SK-N-SH (cell line): ENCODE results near the gene RLF. TPM values are rescaled to one million over a fixed set of nuclear protein-coding genes. Genes with fewer than 3 reads are reported as not detected.

Experiments
- CTCF ChIA-PET: fragments of 300-600, 350-600 bp; formaldehyde crosslinking; extraction: SDS; loops from one replicate; lab custom pipeline; 2021; lab: Yijun Ruan, JAX
- POLR2A ChIA-PET: fragments of 350-600 bp; sonication (Branson Sonifier 250); formaldehyde crosslinking; extraction: SDS; loops from one replicate; lab custom pipeline; 2020; ENCODE audit warnings: antibody characterized with exemption, inconsistent platforms; lab: Yijun Ruan, JAX
- DNase-seq: peaks from one replicate; pipeline ENCODE4 v3.0.0; 2012
- H2AFZ ChIP-seq: fragments of 200-600 bp; sonication (generic); 2 replicates; pipeline ENCODE4 v1.8.1; 2016; ENCODE audit warnings: antibody characterized with exemption, mild to moderate bottlenecking, low read depth
- H3F3A ChIP-seq: fragments of 200-600 bp; sonication (generic); replicated peaks from 2 replicates; pipeline ENCODE3; 2016; ENCODE audit warnings: antibody characterized with exemption, mild to moderate bottlenecking; ENCODE audit not compliant: insufficient read depth
- H3K27ac ChIP-seq, 2 experiments: fragments of 200-500 bp in 1 of 2; fragments of 200-600 bp in 1 of 2; sonication (Bioruptor generic) in 1 of 2; sonication (generic), shearing (Covaris generic) in 1 of 2; 2 replicates each; pipeline versions ENCODE4 v1.5.1 to v1.6.1; 2014 to 2016; ENCODE audit warnings: low read depth in 2 of 2, inconsistent platforms in 1 of 2, low read length in 1 of 2, mild to moderate bottlenecking in 1 of 2, mixed read lengths in 1 of 2
- H3K27me3 ChIP-seq: fragments of 200-600 bp; sonication (generic), shearing (Covaris generic); 2 replicates; pipeline ENCODE4 v1.6.1; 2016; ENCODE audit warnings: mixed run types; ENCODE audit not compliant: insufficient read depth
- H3K36me3 ChIP-seq, 2 experiments: fragments of 200-500 bp in 1 of 2; fragments of 200-600 bp in 1 of 2; sonication (Bioruptor generic) in 1 of 2; sonication (generic) in 1 of 2; replicated peaks in 1 of 2; 2 replicates each; pipeline versions ENCODE3 to v1.5.1; 2014 to 2016; ENCODE audit warnings: low read length in 1 of 2, mild to moderate bottlenecking in 1 of 2; ENCODE audit not compliant: insufficient read depth in 2 of 2, control insufficient read depth in 1 of 2
- H3K4me1 ChIP-seq, 2 experiments: fragments of 200-500 bp in 1 of 2; fragments of 200-600 bp in 1 of 2; sonication (Bioruptor generic) in 1 of 2; sonication (generic), shearing (Covaris generic) in 1 of 2; 2 replicates each; pipeline versions ENCODE4 v1.5.1 to v1.6.1; 2014 to 2016; ENCODE audit warnings: low read depth in 1 of 2, low read length in 1 of 2, mixed run types in 1 of 2; ENCODE audit not compliant: insufficient read depth in 2 of 2, control insufficient read depth in 1 of 2
- H3K4me2 ChIP-seq: fragments of 200-600 bp; sonication (generic), shearing (Covaris generic); 2 replicates; pipeline ENCODE4 v1.6.1; 2017; ENCODE audit warnings: mixed run types
- H3K4me3 ChIP-seq, 2 experiments: fragments of 200-500 bp in 1 of 2; fragments of 200-600 bp in 1 of 2; sonication (Bioruptor generic) in 1 of 2; sonication (generic), shearing (Covaris generic) in 1 of 2; 2 replicates each; pipeline versions ENCODE4 v1.5.1 to v1.8.1; 2014 to 2016; ENCODE audit warnings: low read depth in 2 of 2, inconsistent platforms in 1 of 2, low read length in 1 of 2, mild to moderate bottlenecking in 1 of 2, mixed read lengths in 1 of 2, moderate library complexity in 1 of 2
- H3K79me2 ChIP-seq: fragments of 200-600 bp; sonication (generic); 2 replicates; pipeline ENCODE4 v1.8.1; 2017; ENCODE audit warnings: mild to moderate bottlenecking; ENCODE audit not compliant: insufficient read depth
- H3K9ac ChIP-seq: fragments of 200-600 bp; sonication (generic); 2 replicates; pipeline ENCODE4 v1.6.1; 2017; ENCODE audit warnings: mixed run types
- H3K9me2 ChIP-seq: fragments of 200-600 bp; sonication (generic); 2 replicates; pipeline ENCODE4 v1.6.1; 2017; ENCODE audit warnings: mixed run types
- H3K9me3 ChIP-seq: fragments of 200-600 bp; sonication (generic); 2 replicates; pipeline ENCODE4 v1.6.1; 2017; ENCODE audit warnings: mixed run types, mild to moderate bottlenecking, moderate library complexity
- H4K20me1 ChIP-seq: fragments of 200-600 bp; sonication (generic); 2 replicates; pipeline ENCODE4 v1.6.1; 2017; ENCODE audit warnings: mild to moderate bottlenecking, mixed run types; ENCODE audit not compliant: insufficient read depth
- ELF1 ChIP-seq: IDR thresholded peaks from 2 replicates; pipeline ENCODE4 v1.4.0; 2012
- EZH2phosphoT487 ChIP-seq: fragments of 200-600 bp; sonication (generic); IDR thresholded peaks from 2 replicates; pipeline ENCODE4 v1.6.1; 2017; ENCODE audit warnings: low read depth, mixed run types, mild to moderate bottlenecking, antibody characterized with exemption, moderate library complexity, borderline replicate concordance
- FOXM1 ChIP-seq: IDR thresholded peaks from 2 replicates; pipeline ENCODE4 v1.4.0; 2012; ENCODE audit warnings: low read depth, mild to moderate bottlenecking
- GABPA ChIP-seq: IDR thresholded peaks from 2 replicates; pipeline ENCODE4 v1.4.0; 2012; ENCODE audit warnings: low read depth, mild to moderate bottlenecking
- GATA2 ChIP-seq: sonication (generic); formaldehyde crosslinking; IDR thresholded peaks from 2 replicates; pipeline ENCODE4 v1.5.0; 2020; ENCODE audit warnings: mild to moderate bottlenecking, missing genetic modification reagents
- JUND ChIP-seq: IDR thresholded peaks from 2 replicates; pipeline ENCODE4 v1.4.0; 2012
- MEF2A ChIP-seq: IDR thresholded peaks from 2 replicates; pipeline ENCODE4 v1.4.0; 2012; ENCODE audit warnings: low read depth, borderline replicate concordance
- NFIC ChIP-seq: IDR thresholded peaks from 2 replicates; pipeline ENCODE4 v1.4.0; 2012; ENCODE audit warnings: borderline replicate concordance
- NRF1 ChIP-seq: IDR thresholded peaks from 2 replicates; pipeline ENCODE4 v1.6.1; 2012; ENCODE audit warnings: low read depth, mild to moderate bottlenecking, low read length
- RFX5 ChIP-seq: IDR thresholded peaks from 2 replicates; pipeline ENCODE4 v1.6.1; 2012; ENCODE audit warnings: mild to moderate bottlenecking, improper control_type of control experiment, low read length
- RXRA ChIP-seq: IDR thresholded peaks from 2 replicates; pipeline ENCODE4 v1.4.0; 2012; ENCODE audit warnings: low read depth, mild to moderate bottlenecking, borderline replicate concordance
- SIN3A ChIP-seq: IDR thresholded peaks from 2 replicates; pipeline ENCODE4 v1.6.1; 2012; ENCODE audit warnings: low read depth, mild to moderate bottlenecking, low read length, moderate library complexity, borderline replicate concordance
- TAF1 ChIP-seq: IDR thresholded peaks from 2 replicates; pipeline ENCODE4 v1.6.1; 2012; ENCODE audit warnings: low read depth, mild to moderate bottlenecking, low read length, moderate library complexity, borderline replicate concordance
- TCF12 ChIP-seq: IDR thresholded peaks from 2 replicates; pipeline ENCODE4 v1.4.0; 2012
- USF1 ChIP-seq: IDR thresholded peaks from 2 replicates; pipeline ENCODE4 v1.4.0; 2012; ENCODE audit warnings: low read depth, borderline replicate concordance
- ZBTB33 ChIP-seq: IDR thresholded peaks from 2 replicates; pipeline ENCODE4 v1.4.0; 2012; ENCODE audit warnings: low read depth, borderline replicate concordance
- WGBS: methylation state at CpG from one replicate; pipeline ENCODE4 v1.1.6; 2017; ENCODE audit warnings: low lambda C conversion rate; 5-methylcytosine and 5-hydroxymethylcytosine counted together
- polyA plus RNA-seq, 3 experiments: library from polyadenylated mRNA; depleted of rRNA; stranded (reverse); fragments of >200 nt; gene quantifications; 2 replicates each; pipeline ENCODE4 v1.2.3, GENCODE V29; 2012
- TF ChIP-seq, protein P1 (sequence below): IDR thresholded peaks from 2 replicates; pipeline ENCODE4 v1.6.1; 2012; ENCODE audit warnings: mild to moderate bottlenecking, low read depth, low read length, moderate library complexity

The RLF gene
- polyA plus RNA-seq, 1 of the 3 experiments (the other 2 are of a cell fraction): 2.3 TPM

GRCh38 chr1:40155135-40155534, 6.1 kb upstream of the RLF start (continued):
- no peak for TF ChIP-seq USF1

- WGBS: 14% methylated on average over 3 of the region's 3 CpGs
- peak overlapping the region; percentile 9; the same call in 1 of the 2 replicates for H2AFZ ChIP-seq
- no peaks in the 10 kb centered on the region for H3F3A ChIP-seq
- H3K79me2 ChIP-seq: no peaks in the 10 kb centered on the region; the same call in 1 of the 2 replicates
- H4K20me1 ChIP-seq: no peaks in the 10 kb centered on the region
- H3K9me3 ChIP-seq: no peaks in the 10 kb centered on the region
- H3K4me1 ChIP-seq: peaks cover 2 to 4% of the 10 kb centered on the region in 2 experiments; a peak in 2 of 4 replicates
- H3K9me2 ChIP-seq: no peaks in the 10 kb centered on the region
- POLR2A ChIA-PET: no interaction called here
- no peaks in the 10 kb centered on the region for H3K36me3 ChIP-seq
- no peak for DNase-seq
- TF ChIP-seq EZH2phosphoT487 (no peak), NRF1 (no peak), GABPA (no peak), TCF12 (no peak), ELF1 (no peak), RXRA (no peak), GATA2 (CRISPR knock-in tag) (no peak), ZBTB33 (no peak), TAF1 (no peak)
- H3K27ac ChIP-seq: no peak overlapping the region
- no peak overlapping the region for H3K4me2 ChIP-seq
- no peak overlapping the region for H3K4me3 ChIP-seq
- CTCF ChIA-PET: interaction anchor here (1.1 to 11.4 kb wide), 4 partner anchors 10 to 181 kb away, joined by 3 to 280 read pairs (median 92); partner anchors contain the start of gene COL9A2
- no peaks in the 10 kb centered on the region for H3K27me3 ChIP-seq
- H3K9ac ChIP-seq: no peak overlapping the region
Observed at GRCh38 chr1:40155910-40156309, 5.3 kb upstream of the RLF start.

- no peak for DNase-seq
- peak overlapping the region; percentile 97 for H2AFZ ChIP-seq
- no peaks in the 10 kb centered on the region for H3K36me3 ChIP-seq
- no peaks in the 10 kb centered on the region for H3K9me2 ChIP-seq
- H3K4me3 ChIP-seq: peak overlapping the region; percentile 74 to 96
- no peaks in the 10 kb centered on the region for H3F3A ChIP-seq
- WGBS: 35% methylated on average over 7 of the region's 7 CpGs
- peak overlapping the region; percentile 89 to 92 for H3K27ac ChIP-seq
- H3K4me1 ChIP-seq: peaks cover 4 to 9% of the 10 kb centered on the region in 2 experiments; a peak in 3 of 4 replicates
- no peaks in the 10 kb centered on the region for H3K9me3 ChIP-seq
- H3K27me3 ChIP-seq: no peaks in the 10 kb centered on the region
- ChIA-PET CTCF (interaction anchor here (2.9 to 5.1 kb wide), 3 partner anchors 9 to 178 kb away, joined by 14 to 26 read pairs (median 26); no protein-coding TSS in a partner anchor), POLR2A (no interaction called here)
- peak overlapping the region; percentile 82 for H3K4me2 ChIP-seq
- peaks cover 42% of the 10 kb centered on the region for H4K20me1 ChIP-seq
- peaks cover 46% of the 10 kb centered on the region for H3K79me2 ChIP-seq
- H3K9ac ChIP-seq: peak overlapping the region; percentile 98
- TF ChIP-seq FOXM1: no peak
- TF ChIP-seq SIN3A: no peak
- no peak for TF ChIP-seq JUND
- TF ChIP-seq GATA2 (CRISPR knock-in tag): no peak
- TF ChIP-seq NFIC: no peak
- TF ChIP-seq MEF2A: no peak
- no peak for TF ChIP-seq RFX5
- TF ChIP-seq, protein P1, sequence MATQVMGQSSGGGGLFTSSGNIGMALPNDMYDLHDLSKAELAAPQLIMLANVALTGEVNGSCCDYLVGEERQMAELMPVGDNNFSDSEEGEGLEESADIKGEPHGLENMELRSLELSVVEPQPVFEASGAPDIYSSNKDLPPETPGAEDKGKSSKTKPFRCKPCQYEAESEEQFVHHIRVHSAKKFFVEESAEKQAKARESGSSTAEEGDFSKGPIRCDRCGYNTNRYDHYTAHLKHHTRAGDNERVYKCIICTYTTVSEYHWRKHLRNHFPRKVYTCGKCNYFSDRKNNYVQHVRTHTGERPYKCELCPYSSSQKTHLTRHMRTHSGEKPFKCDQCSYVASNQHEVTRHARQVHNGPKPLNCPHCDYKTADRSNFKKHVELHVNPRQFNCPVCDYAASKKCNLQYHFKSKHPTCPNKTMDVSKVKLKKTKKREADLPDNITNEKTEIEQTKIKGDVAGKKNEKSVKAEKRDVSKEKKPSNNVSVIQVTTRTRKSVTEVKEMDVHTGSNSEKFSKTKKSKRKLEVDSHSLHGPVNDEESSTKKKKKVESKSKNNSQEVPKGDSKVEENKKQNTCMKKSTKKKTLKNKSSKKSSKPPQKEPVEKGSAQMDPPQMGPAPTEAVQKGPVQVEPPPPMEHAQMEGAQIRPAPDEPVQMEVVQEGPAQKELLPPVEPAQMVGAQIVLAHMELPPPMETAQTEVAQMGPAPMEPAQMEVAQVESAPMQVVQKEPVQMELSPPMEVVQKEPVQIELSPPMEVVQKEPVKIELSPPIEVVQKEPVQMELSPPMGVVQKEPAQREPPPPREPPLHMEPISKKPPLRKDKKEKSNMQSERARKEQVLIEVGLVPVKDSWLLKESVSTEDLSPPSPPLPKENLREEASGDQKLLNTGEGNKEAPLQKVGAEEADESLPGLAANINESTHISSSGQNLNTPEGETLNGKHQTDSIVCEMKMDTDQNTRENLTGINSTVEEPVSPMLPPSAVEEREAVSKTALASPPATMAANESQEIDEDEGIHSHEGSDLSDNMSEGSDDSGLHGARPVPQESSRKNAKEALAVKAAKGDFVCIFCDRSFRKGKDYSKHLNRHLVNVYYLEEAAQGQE: no peak
Observed at GRCh38 chr1:40160806-40161124, 422 bp upstream of the RLF start.
